ENCODE data around the gene MCF2L. TPM values are rescaled to one million over a fixed set of nuclear protein-coding genes. Genes with fewer than 3 reads are reported as not detected.

Gene MCF2L
- polyA plus RNA-seq, 1 donor from 2014 or later = 88.0 TPM

GRCh38 chr13:112985803-112986408 is 16.9 kb downstream of the MCF2L start (continued):
- no peak for TF ChIP-seq EP300 (conservative IDR thresholded peaks at IDR 0.05; ENCODE audit: poor library complexity, severe bottlenecking)

GRCh38 chr13:112986470-112986869 is 17.5 kb downstream of the MCF2L start:
- no peak overlapping the region for H3K27ac ChIP-seq (ENCODE audit: low read length)
- H2AFZ ChIP-seq (ENCODE audit: low read depth, low read length) = no peak overlapping the region
- no peak overlapping the region for H3K4me2 ChIP-seq (ENCODE audit: low read length)
- no peaks in the 10 kb centered on the region for H3F3A ChIP-seq (ENCODE audit: insufficient read depth, low read length, poor library complexity, severe bottlenecking)
- H3K27me3 ChIP-seq (ENCODE audit: insufficient read depth, low read depth, low read length) = no peaks in the 10 kb centered on the region
- no peak overlapping the region for H3K4me3 ChIP-seq (ENCODE audit: low read length)
- TF ChIP-seq CTCF (IDR thresholded peaks at IDR 0.05; ENCODE audit: poor library complexity, severe bottlenecking) (no peak), REST (IDR thresholded peaks at IDR 0.05; ENCODE audit: borderline replicate concordance) (no peak), EP300 (conservative IDR thresholded peaks at IDR 0.05; ENCODE audit: poor library complexity, severe bottlenecking) (no peak), EZH2 (IDR thresholded peaks at IDR 0.05; ENCODE audit: borderline replicate concordance, insufficient read depth, low read length, poor library complexity, severe bottlenecking) (no peak), SMC3 (conservative IDR thresholded peaks at IDR 0.05; ENCODE audit: poor library complexity) (no peak)
- no peaks in the 10 kb centered on the region for H3K36me3 ChIP-seq (ENCODE audit: insufficient read depth, low read length)
- no peaks in the 10 kb centered on the region for H3K79me2 ChIP-seq (replicated peaks; ENCODE audit: insufficient read depth, low read length)
- no peaks in the 10 kb centered on the region for H3K9me2 ChIP-seq (ENCODE audit: insufficient read depth, low read length)
- peaks cover 5% of the 10 kb centered on the region for H3K9me3 ChIP-seq (ENCODE audit: low read length)
- H3K9ac ChIP-seq (ENCODE audit: low read length) = no peak overlapping the region
- no peaks in the 10 kb centered on the region for H4K20me1 ChIP-seq (ENCODE audit: insufficient read depth)

- Histone ChIP-seq H3K9me3 (ENCODE audit: low read length) (peaks cover 5% of the 10 kb centered on the region), H3K27ac (ENCODE audit: low read length) (no peak overlapping the region), H3K4me2 (ENCODE audit: low read length) (no peak overlapping the region), H3F3A (ENCODE audit: insufficient read depth, low read length, poor library complexity, severe bottlenecking) (no peaks in the 10 kb centered on the region), H3K27me3 (ENCODE audit: insufficient read depth, low read depth, low read length) (no peaks in the 10 kb centered on the region), H3K36me3 (ENCODE audit: insufficient read depth, low read length) (no peaks in the 10 kb centered on the region), H3K79me2 (replicated peaks; ENCODE audit: insufficient read depth, low read length) (no peaks in the 10 kb centered on the region), H3K9ac (ENCODE audit: low read length) (no peak overlapping the region), H2AFZ (ENCODE audit: low read depth, low read length) (no peak overlapping the region), H3K4me3 (ENCODE audit: low read length) (no peak overlapping the region), H4K20me1 (ENCODE audit: insufficient read depth) (no peaks in the 10 kb centered on the region), H3K9me2 (ENCODE audit: insufficient read depth, low read length) (no peaks in the 10 kb centered on the region)
- no peak for TF ChIP-seq POLR2AphosphoS5 (IDR thresholded peaks at IDR 0.05)
- no peak for TF ChIP-seq EZH2 (IDR thresholded peaks at IDR 0.05; ENCODE audit: borderline replicate concordance, insufficient read depth, low read length, poor library complexity, severe bottlenecking)
- no peak for TF ChIP-seq MXI1 (conservative IDR thresholded peaks at IDR 0.05; ENCODE audit: poor library complexity, severe bottlenecking)
- TF ChIP-seq REST (IDR thresholded peaks at IDR 0.05; ENCODE audit: borderline replicate concordance) = no peak
- no peak for TF ChIP-seq CTCF (IDR thresholded peaks at IDR 0.05; ENCODE audit: poor library complexity, severe bottlenecking)
- no peak for TF ChIP-seq TAF1 (IDR thresholded peaks at IDR 0.05; ENCODE audit: low read depth)
- no peak for TF ChIP-seq RAD21 (conservative IDR thresholded peaks at IDR 0.05)
- TF ChIP-seq SMC3 (conservative IDR thresholded peaks at IDR 0.05; ENCODE audit: poor library complexity) = no peak
- no peak for TF ChIP-seq EP300 (conservative IDR thresholded peaks at IDR 0.05; ENCODE audit: poor library complexity, severe bottlenecking)
Observed at GRCh38 chr13:112986946-112987681, 18.1 kb downstream of the MCF2L start.

Data from neural cell (in vitro differentiated cells).